Adrenal gland (tissue), 5 donors: ENCODE data around the gene PCSK6.

Source experiments
- POLR2A ChIP-seq, 2 donors: fragments of 450-650 bp; IDR thresholded peaks; one replicate each; pipeline ENCODE4 v1.6.1; 2017; ENCODE audit warnings: antibody characterized with exemption in 2 of 2, mild to moderate bottlenecking in 2 of 2, moderate library complexity in 1 of 2
- TF ChIP-seq, protein P1 (sequence below), 6 experiments: fragments of 450-650 bp in 4 of 6; fragments of 200-600 bp in 2 of 6; sonication (generic) in 1 of 6; IDR thresholded peaks; 1 replicate in 5 of 6; 2 replicates in 1 of 6; pipeline versions ENCODE4 v1.5.1 to v1.8.0; 2016 to 2021; ENCODE audit warnings: antibody characterized with exemption in 6 of 6, mild to moderate bottlenecking in 2 of 6, moderate library complexity in 1 of 6
- donor health status: DM: no; HTN: no; CAD: no.

DNA sequence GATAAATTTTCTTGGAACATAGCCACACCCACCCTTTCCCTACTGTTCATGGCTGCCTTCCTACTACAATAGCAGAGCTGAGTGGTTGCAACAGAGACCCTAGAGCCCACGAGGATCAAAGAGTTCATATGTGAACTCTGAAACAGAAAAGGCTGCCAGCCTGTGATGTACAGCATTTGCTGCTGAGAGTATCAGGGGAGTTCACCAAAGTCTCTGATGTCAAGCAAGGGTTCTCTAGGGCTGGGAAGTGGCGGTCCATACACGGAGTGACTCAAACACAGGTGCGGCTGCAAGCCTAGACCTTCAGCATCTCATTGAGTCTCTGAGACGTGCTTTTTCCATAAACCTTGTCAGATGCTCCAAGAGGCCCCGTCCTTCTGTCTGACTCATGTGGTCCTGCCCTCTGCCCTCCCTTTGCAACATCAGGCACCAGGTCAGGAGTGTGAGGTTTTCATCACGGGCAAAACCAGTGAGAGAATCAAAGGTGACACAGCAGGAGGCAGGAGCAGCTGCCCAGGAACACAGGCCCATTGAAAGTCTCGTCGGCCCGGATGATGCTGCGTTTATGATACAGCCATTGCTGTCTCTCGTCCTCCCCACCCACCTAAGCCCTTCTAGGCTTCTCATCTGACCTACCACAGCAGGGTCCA, 42.9 kb downstream of the PCSK6 start:
- TF ChIP-seq, protein P1, sequence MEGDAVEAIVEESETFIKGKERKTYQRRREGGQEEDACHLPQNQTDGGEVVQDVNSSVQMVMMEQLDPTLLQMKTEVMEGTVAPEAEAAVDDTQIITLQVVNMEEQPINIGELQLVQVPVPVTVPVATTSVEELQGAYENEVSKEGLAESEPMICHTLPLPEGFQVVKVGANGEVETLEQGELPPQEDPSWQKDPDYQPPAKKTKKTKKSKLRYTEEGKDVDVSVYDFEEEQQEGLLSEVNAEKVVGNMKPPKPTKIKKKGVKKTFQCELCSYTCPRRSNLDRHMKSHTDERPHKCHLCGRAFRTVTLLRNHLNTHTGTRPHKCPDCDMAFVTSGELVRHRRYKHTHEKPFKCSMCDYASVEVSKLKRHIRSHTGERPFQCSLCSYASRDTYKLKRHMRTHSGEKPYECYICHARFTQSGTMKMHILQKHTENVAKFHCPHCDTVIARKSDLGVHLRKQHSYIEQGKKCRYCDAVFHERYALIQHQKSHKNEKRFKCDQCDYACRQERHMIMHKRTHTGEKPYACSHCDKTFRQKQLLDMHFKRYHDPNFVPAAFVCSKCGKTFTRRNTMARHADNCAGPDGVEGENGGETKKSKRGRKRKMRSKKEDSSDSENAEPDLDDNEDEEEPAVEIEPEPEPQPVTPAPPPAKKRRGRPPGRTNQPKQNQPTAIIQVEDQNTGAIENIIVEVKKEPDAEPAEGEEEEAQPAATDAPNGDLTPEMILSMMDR (IDR thresholded peaks at IDR 0.05) = no peak
- no peak for TF ChIP-seq POLR2A (IDR thresholded peaks at IDR 0.05)
